Activated CD8-positive, alpha-beta T cell treated with anti-CD3 and anti-CD28 coated beads for 36 hours (primary cell): ENCODE results near the gene IZUMO1. TPM values are rescaled to one million over a fixed set of nuclear protein-coding genes. Genes with fewer than 3 reads are reported as not detected.

Experiments used
- ATAC-seq: fragments of 200-7000 bp; cut with Tn5 transposase; one replicate; pipeline ENCODE4 v1.10.0; 2021; ENCODE audit warnings: mild to moderate bottlenecking, moderate library complexity
- CTCF ChIA-PET: fragments of 350-600 bp; sonication (Branson Sonifier 250); formaldehyde crosslinking; loops from one replicate; lab custom pipeline; 2021; ENCODE audit warnings: antibody characterized with exemption; lab: Charles Lee
- POLR2A ChIA-PET: fragments of 350-600 bp; sonication (Branson Sonifier 250); formaldehyde crosslinking; loops from one replicate; lab custom pipeline; 2021; ENCODE audit warnings: antibody characterized with exemption; lab: Charles Lee
- DNase-seq: peaks from one replicate; pipeline ENCODE4 v3.0.0-alpha.2; 2020
- H3K27ac Mint-ChIP-seq: one replicate; pipeline ENCODE4 v1.8.0; 2021; ENCODE audit warnings: mild to moderate bottlenecking, mixed read lengths
- H3K27me3 Mint-ChIP-seq: one replicate; pipeline ENCODE4 v1.8.0; 2021; ENCODE audit warnings: mixed read lengths
- H3K36me3 Mint-ChIP-seq: one replicate; pipeline ENCODE4 v1.8.0; 2021; ENCODE audit warnings: low read depth, mixed read lengths
- H3K4me1 Mint-ChIP-seq: one replicate; pipeline ENCODE4 v1.8.0; 2021; ENCODE audit warnings: low read depth, mixed read lengths
- H3K4me3 Mint-ChIP-seq: one replicate; pipeline ENCODE4 v1.8.0; 2021; ENCODE audit warnings: mild to moderate bottlenecking, moderate library complexity, mixed read lengths
- H3K9me3 Mint-ChIP-seq: one replicate; pipeline ENCODE4 v1.8.0; 2021; ENCODE audit warnings: mixed read lengths
- intact Hi-C: fragments of 100-400 bp; cut with micrococcal nuclease; formaldehyde crosslinking; loops from one replicate; pipeline ENCODE4 v1.10.0; 2022
- total RNA-seq, 2 experiments: library from RNA; stranded (reverse); gene quantifications; one replicate each; pipeline ENCODE4 v1.2.3, GENCODE V29; 2021
- TF ChIP-seq, protein P1 (sequence below): fragments of 200-600 bp; IDR thresholded peaks from one replicate; pipeline ENCODE4 v1.8.0; 2022; ENCODE audit warnings: antibody characterized with exemption, mild to moderate bottlenecking

IZUMO1 gene
- total RNA-seq, 2 experiments from 2014 or later: not detected

GRCh38 chr19:48713864-48714755 lies 32.6 kb downstream of the IZUMO1 start:
- H3K36me3 Mint-ChIP-seq: no peaks in the 10 kb centered on the region
- H3K9me3 Mint-ChIP-seq: peaks cover 4% of the 10 kb centered on the region
- TF ChIP-seq, protein P1, sequence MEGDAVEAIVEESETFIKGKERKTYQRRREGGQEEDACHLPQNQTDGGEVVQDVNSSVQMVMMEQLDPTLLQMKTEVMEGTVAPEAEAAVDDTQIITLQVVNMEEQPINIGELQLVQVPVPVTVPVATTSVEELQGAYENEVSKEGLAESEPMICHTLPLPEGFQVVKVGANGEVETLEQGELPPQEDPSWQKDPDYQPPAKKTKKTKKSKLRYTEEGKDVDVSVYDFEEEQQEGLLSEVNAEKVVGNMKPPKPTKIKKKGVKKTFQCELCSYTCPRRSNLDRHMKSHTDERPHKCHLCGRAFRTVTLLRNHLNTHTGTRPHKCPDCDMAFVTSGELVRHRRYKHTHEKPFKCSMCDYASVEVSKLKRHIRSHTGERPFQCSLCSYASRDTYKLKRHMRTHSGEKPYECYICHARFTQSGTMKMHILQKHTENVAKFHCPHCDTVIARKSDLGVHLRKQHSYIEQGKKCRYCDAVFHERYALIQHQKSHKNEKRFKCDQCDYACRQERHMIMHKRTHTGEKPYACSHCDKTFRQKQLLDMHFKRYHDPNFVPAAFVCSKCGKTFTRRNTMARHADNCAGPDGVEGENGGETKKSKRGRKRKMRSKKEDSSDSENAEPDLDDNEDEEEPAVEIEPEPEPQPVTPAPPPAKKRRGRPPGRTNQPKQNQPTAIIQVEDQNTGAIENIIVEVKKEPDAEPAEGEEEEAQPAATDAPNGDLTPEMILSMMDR: no peak
- CTCF ChIA-PET: interaction anchor here (0.9 to 1.7 kb wide), 7 partner anchors 10 to 74 kb away, joined by 3 to 8 read pairs (median 3); no protein-coding TSS in a partner anchor
- DNase-seq: peak; percentile 99
- H3K4me3 Mint-ChIP-seq: peak overlapping the region; percentile 84
- H3K27ac Mint-ChIP-seq: peak overlapping the region; percentile 87
- POLR2A ChIA-PET: interaction anchor here (0.7 to 1.3 kb wide), 6 partner anchors 11 to 834 kb away, joined by 3 to 5 read pairs (median 4); partner anchors contain the start of gene BCAT2
- ATAC-seq: peak; percentile 92
- intact Hi-C loops: no loop called here
- no peaks in the 10 kb centered on the region for H3K27me3 Mint-ChIP-seq
- H3K4me1 Mint-ChIP-seq: peaks cover 8% of the 10 kb centered on the region

- no peaks in the 10 kb centered on the region for H3K27me3 Mint-ChIP-seq
- H3K4me3 Mint-ChIP-seq: peak overlapping the region; percentile 84
- no peaks in the 10 kb centered on the region for H3K36me3 Mint-ChIP-seq
- TF ChIP-seq, protein P1: no peak
- H3K27ac Mint-ChIP-seq: peak overlapping the region; percentile 20
- H3K4me1 Mint-ChIP-seq: peaks cover 8% of the 10 kb centered on the region
- ChIA-PET POLR2A (interaction anchor here (1.0 to 1.3 kb wide), 5 partner anchors 12 to 97 kb away, joined by 3 to 5 read pairs (median 4); partner anchors contain the start of gene BCAT2), CTCF (interaction anchor here (0.6 to 1.9 kb wide), 10 partner anchors 16 to 129 kb away, joined by 3 to 8 read pairs (median 4); partner anchors contain the start of gene CA11)
- ATAC-seq (no peak), DNase-seq (no peak)
- intact Hi-C loops: no loop called here
- H3K9me3 Mint-ChIP-seq: peaks cover 4% of the 10 kb centered on the region
These were observed 33.5 kb downstream of the IZUMO1 start for GRCh38 chr19:48713041-48713863.

GRCh38 chr19:48711106-48711662 lies 35.5 kb downstream of the IZUMO1 start:
- TF ChIP-seq, protein P1: no peak
- Mint-ChIP-seq H3K9me3 (peaks cover 4% of the 10 kb centered on the region), H3K4me1 (peaks cover 8% of the 10 kb centered on the region), H3K27me3 (no peaks in the 10 kb centered on the region), H3K27ac (no peak overlapping the region), H3K36me3 (no peaks in the 10 kb centered on the region), H3K4me3 (no peak overlapping the region)
- intact Hi-C loops: no loop called here
- ATAC-seq: no peak
- ChIA-PET POLR2A (no interaction called here), CTCF (interaction anchor here (0.8 kb wide), 1 partner anchor 35 kb away, joined by 3 read pairs; no protein-coding TSS in a partner anchor)
- DNase-seq: no peak

GRCh38 chr19:48708471-48708870 lies 38.2 kb downstream of the IZUMO1 start:
- intact Hi-C loops: no loop called here
- H3K27me3 Mint-ChIP-seq: no peaks in the 10 kb centered on the region
- CTCF ChIA-PET: no interaction called here
- no peak overlapping the region for H3K27ac Mint-ChIP-seq
- no peaks in the 10 kb centered on the region for H3K4me1 Mint-ChIP-seq
- peaks cover 5% of the 10 kb centered on the region for H3K36me3 Mint-ChIP-seq
- ATAC-seq: no peak
- TF ChIP-seq, protein P1: no peak
- H3K4me3 Mint-ChIP-seq: no peak overlapping the region
- POLR2A ChIA-PET: no interaction called here
- no peak for DNase-seq
- peaks cover 4% of the 10 kb centered on the region for H3K9me3 Mint-ChIP-seq
